ENCODE measurements around the gene PITPNC1.

- TF ChIP-seq EZH2 (IDR thresholded peaks at IDR 0.05; ENCODE audit: low read length, unreplicated experiment) (no peak), CTCF (conservative IDR thresholded peaks at IDR 0.05; ENCODE audit: low read depth, low read length) (no peak)
Measured at GRCh38 chr17:67685351-67685750, 308.3 kb downstream of the PITPNC1 start.

All from PC-3 (cell line).